GM23248 (cell line): ENCODE data around the gene THAP3. TPM values are rescaled to one million over a fixed set of nuclear protein-coding genes. Genes with fewer than 3 reads are reported as not detected.

Experiments used
- DNase-seq: peaks from one replicate; pipeline ENCODE4 v3.0.0-alpha.2; 2015
- H2AFZ ChIP-seq: fragments of 200-600 bp; sonication (generic); 2 replicates; pipeline ENCODE4 v1.6.1; 2016; ENCODE audit warnings: antibody characterized with exemption
- H3F3A ChIP-seq: fragments of 200-600 bp; sonication (generic); 2 replicates; pipeline ENCODE4 v1.6.1; 2016; ENCODE audit warnings: mild to moderate bottlenecking, antibody characterized with exemption, mixed run types; ENCODE audit not compliant: insufficient read depth
- H3K27ac ChIP-seq: fragments of 200-600 bp; sonication (generic); 2 replicates; pipeline ENCODE4 v1.5.1; 2016; ENCODE audit warnings: mild to moderate bottlenecking
- H3K27me3 ChIP-seq: fragments of 200-600 bp; sonication (generic); replicated peaks from 2 replicates; pipeline ENCODE4 v1.6.1; 2016; ENCODE audit warnings: mild to moderate bottlenecking; ENCODE audit not compliant: insufficient read depth
- H3K36me3 ChIP-seq: fragments of 200-600 bp; sonication (generic); 2 replicates; pipeline ENCODE4 v1.6.1; 2016; ENCODE audit warnings: low read depth, mild to moderate bottlenecking
- H3K4me1 ChIP-seq: fragments of 200-600 bp; sonication (generic); 2 replicates; pipeline ENCODE4 v1.6.1; 2016; ENCODE audit warnings: mild to moderate bottlenecking; ENCODE audit not compliant: insufficient read depth
- H3K4me2 ChIP-seq: fragments of 200-600 bp; sonication (generic); one replicate; pipeline ENCODE4 v1.6.1; 2016; ENCODE audit warnings: mild to moderate bottlenecking; ENCODE audit not compliant: unreplicated experiment
- H3K4me3 ChIP-seq: fragments of 200-600 bp; sonication (generic); 2 replicates; pipeline ENCODE4 v1.5.1; 2016; ENCODE audit warnings: mild to moderate bottlenecking
- H3K79me2 ChIP-seq: fragments of 200-600 bp; sonication (generic); 2 replicates; pipeline ENCODE4 v1.6.1; 2016; ENCODE audit warnings: mild to moderate bottlenecking; ENCODE audit not compliant: insufficient read depth
- H3K9ac ChIP-seq: fragments of 200-600 bp; sonication (generic); 2 replicates; pipeline ENCODE4 v1.6.1; 2016; ENCODE audit warnings: mild to moderate bottlenecking
- H3K9me2 ChIP-seq: fragments of 200-600 bp; sonication (generic); 2 replicates; pipeline ENCODE4 v1.6.1; 2016; ENCODE audit warnings: mixed run types, mild to moderate bottlenecking, moderate library complexity; ENCODE audit not compliant: insufficient read depth
- H3K9me3 ChIP-seq: fragments of 200-600 bp; sonication (generic); one replicate; pipeline ENCODE4 v1.6.1; 2017; ENCODE audit warnings: low read depth
- H4K20me1 ChIP-seq: fragments of 200-600 bp; sonication (generic); 2 replicates; pipeline ENCODE4 v1.6.0; 2016; ENCODE audit not compliant: insufficient read depth
- EZH2 ChIP-seq: fragments of 200-600 bp; sonication (generic); IDR thresholded peaks from 2 replicates; pipeline ENCODE4 v1.6.1; 2018; ENCODE audit warnings: antibody characterized with exemption, mild to moderate bottlenecking; ENCODE audit not compliant: insufficient read depth, poor library complexity, severe bottlenecking
- EZH2phosphoT487 ChIP-seq: fragments of 200-600 bp; sonication (generic); IDR thresholded peaks from 2 replicates; pipeline ENCODE4 v1.6.1; 2018; ENCODE audit warnings: antibody characterized with exemption, moderate library complexity, mild to moderate bottlenecking, low read depth; ENCODE audit not compliant: insufficient read depth
- WGBS, 2 experiments: methylation state at CpG; one replicate each; pipeline ENCODE4 v1.1.6; 2015 to 2017; ENCODE audit warnings: low lambda C conversion rate in 2 of 2, low coverage in 1 of 2; ENCODE audit errors: missing lambda C conversion rate in 2 of 2; 5-methylcytosine and 5-hydroxymethylcytosine counted together
- in situ Hi-C: fragments of 300-500 bp; cut with MboI; formaldehyde crosslinking; loops from 2 replicates; pipeline ENCODE4 v1.15.0; 2020
- polyA plus RNA-seq: library from polyadenylated mRNA; unstranded; fragments of >200 nt; fragmentation: Nextera tagmentation; extraction: Ambion mirVana; gene quantifications from 2 replicates; pipeline ENCODE4 v1.2.1, GENCODE V29; 2016
- total RNA-seq: library from RNA; depleted of rRNA; stranded (reverse); fragments of >200 nt; shearing (Covaris generic); gene quantifications from 2 replicates; pipeline ENCODE4 v1.2.3, GENCODE V29; 2014

Gene THAP3
- total and polyA plus RNA-seq, 2 experiments from 2014 or later = 14.5 to 19.0 TPM

- 95 to 100% methylated on average over 6 of the region's 6 CpGs for WGBS, 2 experiments
- Histone ChIP-seq H3F3A (no peaks in the 10 kb centered on the region), H3K9me3 (no peaks in the 10 kb centered on the region), H3K4me2 (no peak overlapping the region), H3K27ac (no peak overlapping the region), H3K9me2 (no peaks in the 10 kb centered on the region), H3K27me3 (no peaks in the 10 kb centered on the region), H4K20me1 (no peaks in the 10 kb centered on the region), H3K9ac (no peak overlapping the region), H3K4me3 (no peak overlapping the region), H3K79me2 (peaks cover 6% of the 10 kb centered on the region; the same call in 1 of the 2 replicates), H2AFZ (no peak overlapping the region), H3K36me3 (0 out of 2 replicates have a peak, but pooled peaks cover 4% of the 10 kb centered on the region), H3K4me1 (no peaks in the 10 kb centered on the region)
- TF ChIP-seq EZH2 (no peak), EZH2phosphoT487 (no peak)
- DNase-seq = no peak
- in situ Hi-C loops = no loop called here
Observed at GRCh38 chr1:6652986-6653385, 28.3 kb downstream of the THAP3 start.

- Histone ChIP-seq H2AFZ (no peak overlapping the region), H3K4me1 (no peaks in the 10 kb centered on the region), H3K27ac (no peak overlapping the region), H3K9me2 (no peaks in the 10 kb centered on the region), H3F3A (no peaks in the 10 kb centered on the region), H3K4me3 (no peak overlapping the region), H3K9me3 (no peaks in the 10 kb centered on the region), H3K9ac (no peak overlapping the region), H3K4me2 (no peak overlapping the region), H3K36me3 (0 out of 2 replicates have a peak, but pooled peaks cover 4% of the 10 kb centered on the region), H4K20me1 (no peaks in the 10 kb centered on the region), H3K79me2 (peaks cover 6% of the 10 kb centered on the region; the same call in 1 of the 2 replicates), H3K27me3 (no peaks in the 10 kb centered on the region)
- 91 to 92% methylated on average over 23 of the region's 23 CpGs for WGBS, 2 experiments
- no peak for DNase-seq
- in situ Hi-C loops = no loop called here
- no peak for TF ChIP-seq EZH2
Observed at GRCh38 chr1:6653436-6654290, 29.0 kb downstream of the THAP3 start.

GRCh38 chr1:6657138-6657537 lies 32.5 kb downstream of the THAP3 start:
- in situ Hi-C loops = no loop called here
- 86 to 89% methylated on average over 6 of the region's 6 CpGs for WGBS, 2 experiments
- Histone ChIP-seq H3K9me2 (no peaks in the 10 kb centered on the region), H3F3A (no peaks in the 10 kb centered on the region), H3K9ac (no peak overlapping the region), H3K36me3 (0 out of 2 replicates have a peak, but pooled peaks cover 4% of the 10 kb centered on the region), H3K27ac (no peak overlapping the region), H3K4me1 (no peaks in the 10 kb centered on the region), H4K20me1 (no peaks in the 10 kb centered on the region), H3K4me2 (no peak overlapping the region), H2AFZ (no peak overlapping the region), H3K79me2 (peaks cover 18% of the 10 kb centered on the region; the same call in 1 of the 2 replicates), H3K27me3 (no peaks in the 10 kb centered on the region), H3K9me3 (no peaks in the 10 kb centered on the region), H3K4me3 (no peak overlapping the region)
- DNase-seq = no peak
- no peak for TF ChIP-seq EZH2
- TF ChIP-seq EZH2phosphoT487 = no peak

- Histone ChIP-seq H3K27ac (no peak overlapping the region), H2AFZ (no peak overlapping the region), H3K27me3 (no peaks in the 10 kb centered on the region), H3K9ac (no peak overlapping the region), H3K9me2 (no peaks in the 10 kb centered on the region), H3K36me3 (0 out of 2 replicates have a peak, but pooled peaks cover under 1% of the 10 kb centered on the region), H3F3A (no peaks in the 10 kb centered on the region), H3K4me3 (no peak overlapping the region), H4K20me1 (no peaks in the 10 kb centered on the region), H3K9me3 (no peaks in the 10 kb centered on the region), H3K79me2 (peaks cover 28% of the 10 kb centered on the region), H3K4me2 (no peak overlapping the region), H3K4me1 (no peaks in the 10 kb centered on the region)
- no peak for DNase-seq
- TF ChIP-seq EZH2 = no peak
- no peak for TF ChIP-seq EZH2phosphoT487
- WGBS, 2 experiments = 78 to 80% methylated on average over 5 of the region's 5 CpGs
- in situ Hi-C loops = no loop called here
Observed at GRCh38 chr1:6658359-6659060, 33.8 kb downstream of the THAP3 start.
